ENCODE results near the gene TERF2IP.

DNA sequence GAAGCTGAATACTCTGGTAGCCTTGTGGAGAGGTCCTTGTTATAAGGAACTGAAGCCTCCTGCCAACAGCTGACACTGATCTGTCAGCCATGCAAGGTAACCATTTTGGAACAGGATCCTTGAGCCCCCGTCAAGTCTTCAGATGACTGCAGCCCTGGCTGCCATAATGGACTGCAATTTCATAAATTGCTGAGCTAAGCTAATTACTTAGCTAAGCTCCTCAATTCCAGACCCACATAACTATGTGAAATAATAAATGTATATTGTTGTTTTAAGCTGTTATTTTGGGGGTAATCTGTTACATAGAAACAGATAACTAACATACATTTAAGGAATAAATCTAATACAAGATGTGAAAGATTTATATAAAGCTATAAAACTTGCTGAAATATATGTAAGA, 41.1 kb upstream of the TERF2IP start:
- TF ChIP-seq CTCF (IDR thresholded peaks at IDR 0.05) (no peak), POLR2A (IDR thresholded peaks at IDR 0.05) (no peak)

Measured in body of pancreas (tissue), 4 donors.